ENCODE data around the gene MAGEA2B.
"Not testable (repeated sequence)": the region's sequence is repeated elsewhere in the genome, so short reads cannot be mapped to it uniquely, and the experiment has no call there.

DNA sequence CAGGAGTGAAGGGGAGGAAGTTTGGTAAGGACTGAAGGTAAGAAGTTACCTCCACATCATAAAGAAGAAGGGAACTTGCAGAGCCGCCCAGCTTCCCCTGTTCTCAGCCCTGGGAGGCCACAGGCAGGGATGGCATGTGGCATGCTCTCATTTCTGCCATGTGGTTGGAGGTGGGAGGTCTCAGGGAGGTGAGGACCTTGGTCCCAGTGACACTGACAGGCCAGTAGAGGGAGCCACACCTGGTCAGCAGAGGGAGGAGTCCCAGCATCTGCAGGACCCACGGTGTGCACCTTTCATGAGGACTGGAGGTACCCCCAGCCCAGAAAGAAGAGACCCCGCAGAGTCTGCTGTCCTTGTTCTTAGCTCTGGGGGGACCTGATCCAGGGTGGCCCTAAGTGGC is 33.4 kb upstream of the MAGEA2B start:
- TF ChIP-seq, protein P1, sequence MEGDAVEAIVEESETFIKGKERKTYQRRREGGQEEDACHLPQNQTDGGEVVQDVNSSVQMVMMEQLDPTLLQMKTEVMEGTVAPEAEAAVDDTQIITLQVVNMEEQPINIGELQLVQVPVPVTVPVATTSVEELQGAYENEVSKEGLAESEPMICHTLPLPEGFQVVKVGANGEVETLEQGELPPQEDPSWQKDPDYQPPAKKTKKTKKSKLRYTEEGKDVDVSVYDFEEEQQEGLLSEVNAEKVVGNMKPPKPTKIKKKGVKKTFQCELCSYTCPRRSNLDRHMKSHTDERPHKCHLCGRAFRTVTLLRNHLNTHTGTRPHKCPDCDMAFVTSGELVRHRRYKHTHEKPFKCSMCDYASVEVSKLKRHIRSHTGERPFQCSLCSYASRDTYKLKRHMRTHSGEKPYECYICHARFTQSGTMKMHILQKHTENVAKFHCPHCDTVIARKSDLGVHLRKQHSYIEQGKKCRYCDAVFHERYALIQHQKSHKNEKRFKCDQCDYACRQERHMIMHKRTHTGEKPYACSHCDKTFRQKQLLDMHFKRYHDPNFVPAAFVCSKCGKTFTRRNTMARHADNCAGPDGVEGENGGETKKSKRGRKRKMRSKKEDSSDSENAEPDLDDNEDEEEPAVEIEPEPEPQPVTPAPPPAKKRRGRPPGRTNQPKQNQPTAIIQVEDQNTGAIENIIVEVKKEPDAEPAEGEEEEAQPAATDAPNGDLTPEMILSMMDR (IDR thresholded peaks at IDR 0.05): not testable (repeated sequence)
- TF ChIP-seq POLR2A (IDR thresholded peaks at IDR 0.05): not testable (repeated sequence)

Measured in thyroid gland (tissue), 4 donors.